Heart left ventricle (tissue), 16 donors: Measurements from ENCODE around the gene THOC5. TPM values are rescaled to one million over a fixed set of nuclear protein-coding genes. Genes with fewer than 3 reads are reported as not detected.
A peak's percentile ranks its signal among the peaks of the same experiment; 100 is the strongest.

Experiments used
- ATAC-seq, 4 donors: fragments of 200-7000 bp; cut with Tn5 transposase; one replicate each; pipeline ENCODE4 v1.9.1; 2020 to 2022; ENCODE audit warnings: moderate library complexity in 4 of 4, mild to moderate bottlenecking in 3 of 4, moderate number of reproducible peaks in 1 of 4
- DNase-seq, 5 donors: peaks; one replicate each; pipeline ENCODE4 v3.0.0-alpha.2; 2020
- H3K27ac ChIP-seq, 12 donors: fragments of 200-600 bp; sonication (generic) in 4 of 12; one replicate each; pipeline versions ENCODE4 v1.5.0 to v1.8.0; 2016 to 2022; ENCODE audit warnings: mild to moderate bottlenecking in 2 of 12
- H3K27me3 ChIP-seq, 9 donors: fragments of 200-600 bp; sonication (generic) in 2 of 9; one replicate each; pipeline versions ENCODE4 v1.5.1 to v1.8.0; 2016 to 2022; ENCODE audit warnings: mild to moderate bottlenecking in 3 of 9
- H3K36me3 ChIP-seq, 9 donors: fragments of 200-600 bp; sonication (generic) in 2 of 9; one replicate each; pipeline versions ENCODE4 v1.5.0 to v1.8.0; 2018 to 2022; ENCODE audit warnings: mild to moderate bottlenecking in 2 of 9
- H3K4me1 ChIP-seq, 12 donors: fragments of 200-600 bp; sonication (generic) in 4 of 12; one replicate each; pipeline versions ENCODE4 v1.5.0 to v1.8.0; 2016 to 2022; ENCODE audit warnings: mild to moderate bottlenecking in 3 of 12
- H3K4me3 ChIP-seq, 12 donors: fragments of 200-600 bp; sonication (generic) in 4 of 12; one replicate each; pipeline versions ENCODE4 v1.5.0 to v1.8.0; 2017 to 2022; ENCODE audit warnings: mild to moderate bottlenecking in 9 of 12, moderate library complexity in 4 of 12
- H3K9me3 ChIP-seq, 12 donors: fragments of 200-600 bp; sonication (generic) in 4 of 12; one replicate each; pipeline versions ENCODE4 v1.5.0 to v1.8.0; 2016 to 2022; ENCODE audit warnings: mild to moderate bottlenecking in 1 of 12
- POLR2A ChIP-seq, 2 donors: fragments of 450-650 bp; IDR thresholded peaks; one replicate each; pipeline ENCODE4 v1.6.1; 2017; ENCODE audit warnings: antibody characterized with exemption in 2 of 2, mild to moderate bottlenecking in 2 of 2, moderate library complexity in 2 of 2
- WGBS, 4 donors: extraction: QIAGEN DNeasy Blood & Tissue Kit in 2 of 4; methylation state at CpG; one replicate each; pipeline versions ENCODE4 v1.1.5 to v1.1.7; 2013 to 2018; 5-methylcytosine and 5-hydroxymethylcytosine counted together
- intact Hi-C, 10 donors: fragments of 100-400 bp; cut with DNase I; formaldehyde crosslinking; loops; one replicate each; pipeline versions ENCODE4 v1.11.1 to v1.14.2; 2022
- polyA plus RNA-seq, 2 donors: library from polyadenylated mRNA; stranded (reverse); fragments of 200-250 nt; gene quantifications; one replicate each; pipeline ENCODE4 v1.2.3, GENCODE V29; 2013
- total RNA-seq, 9 donors: library from RNA; depleted of rRNA in 2 of 9; stranded (reverse); fragments of >200 nt in 2 of 9; fragmentation: NEBNext Ultra II Directional in 3 of 9; extraction: Animal tissue kit (Norgen Biotek cat#: 25700) in 3 of 9; gene quantifications; one replicate each; pipeline versions ENCODE4 v1.1.0 to v1.2.4, GENCODE V29; 2016 to 2023
- TF ChIP-seq, protein P1 (sequence below), 12 donors: fragments of 200-600 bp; sonication (generic) in 4 of 12; IDR thresholded peaks; one replicate each; pipeline versions ENCODE4 v1.5.0 to v1.8.0; 2018 to 2022; ENCODE audit warnings: antibody characterized with exemption in 12 of 12, mild to moderate bottlenecking in 5 of 12
- donor health status: ischemic (EF 13 %, LVEDD 7.1; RV severe dilation, severe dysfunction).
- donor health status: healthy with polysubstance abuse.
- donor health status: DM: no; HTN: yes; CAD: no.
- donor health status: DM: no; HTN: no; CAD: no.
- donor health status: ischemic (EF 25% LVEDD 6.9; RV normal size, moderate dysfunction).
- donor health status: ischemic (EF 25% LVEDD 5.7; RV mildly dilated, moderate dysfunction).
- donor health status: healthy.
- donor health status: DM: yes; HTN: yes; CAD: no.
- donor health status: ischemic (EF 35%, LVEDD 5.7; RV mildly dilated, moderate dysfunction).
- donor health status: nonischemic (EF 11% LVEDD 7.7; RV severe dilation, severe dysfunction).
- donor health status: DM: yes; HTN: yes; CAD: no.
- donor health status: PGD.
- donor health status: ischemic (EF 29% LVEDD 5.4; RV normal size, mild dysfunction).
- donor health status: nonischemic (EF 23%, LVEDD 6.1; RV moderate dilation, normal function).

THOC5 gene
- total and polyA plus RNA-seq, 11 donors: 25.5 to 88.7 (median 40.6) TPM

- no peak overlapping the region for H3K27ac ChIP-seq
- H3K36me3 ChIP-seq: no peaks in the 10 kb centered on the region
- no peaks in the 10 kb centered on the region for H3K9me3 ChIP-seq
- ATAC-seq (no peak), DNase-seq (no peak)
- H3K27me3 ChIP-seq: peaks cover 31 to 76% (median 50%) of the 10 kb centered on the region in 9 donors
- 9 to 16% (median 13%) methylated on average over 15 of the region's 15 CpGs for WGBS, 4 donors
- peaks cover 0 to 21% (median 9%) of the 10 kb centered on the region in 12 donors for H3K4me1 ChIP-seq
- TF ChIP-seq, protein P1, sequence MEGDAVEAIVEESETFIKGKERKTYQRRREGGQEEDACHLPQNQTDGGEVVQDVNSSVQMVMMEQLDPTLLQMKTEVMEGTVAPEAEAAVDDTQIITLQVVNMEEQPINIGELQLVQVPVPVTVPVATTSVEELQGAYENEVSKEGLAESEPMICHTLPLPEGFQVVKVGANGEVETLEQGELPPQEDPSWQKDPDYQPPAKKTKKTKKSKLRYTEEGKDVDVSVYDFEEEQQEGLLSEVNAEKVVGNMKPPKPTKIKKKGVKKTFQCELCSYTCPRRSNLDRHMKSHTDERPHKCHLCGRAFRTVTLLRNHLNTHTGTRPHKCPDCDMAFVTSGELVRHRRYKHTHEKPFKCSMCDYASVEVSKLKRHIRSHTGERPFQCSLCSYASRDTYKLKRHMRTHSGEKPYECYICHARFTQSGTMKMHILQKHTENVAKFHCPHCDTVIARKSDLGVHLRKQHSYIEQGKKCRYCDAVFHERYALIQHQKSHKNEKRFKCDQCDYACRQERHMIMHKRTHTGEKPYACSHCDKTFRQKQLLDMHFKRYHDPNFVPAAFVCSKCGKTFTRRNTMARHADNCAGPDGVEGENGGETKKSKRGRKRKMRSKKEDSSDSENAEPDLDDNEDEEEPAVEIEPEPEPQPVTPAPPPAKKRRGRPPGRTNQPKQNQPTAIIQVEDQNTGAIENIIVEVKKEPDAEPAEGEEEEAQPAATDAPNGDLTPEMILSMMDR (IDR thresholded peaks at IDR 0.05): no peak
- TF ChIP-seq POLR2A (IDR thresholded peaks at IDR 0.05): no peak
- peak overlapping the region in 5 of 12 donors; percentile 20 to 48 (median 34) for H3K4me3 ChIP-seq
- intact Hi-C loops: no loop called here
Observed at GRCh38 chr22:29481265-29482000, 72.1 kb downstream of the THOC5 start.

GRCh38 chr22:29480512-29481264 lies 72.9 kb downstream of the THOC5 start:
- Histone ChIP-seq H3K4me3 (peak overlapping the region in 8 of 12 donors; percentile 1 to 48 (median 31)), H3K27ac (no peak overlapping the region), H3K27me3 (peaks cover 31 to 76% (median 50%) of the 10 kb centered on the region in 9 donors), H3K36me3 (no peaks in the 10 kb centered on the region), H3K4me1 (peaks cover 0 to 21% (median 9%) of the 10 kb centered on the region in 12 donors), H3K9me3 (no peaks in the 10 kb centered on the region)
- DNase-seq (no peak), ATAC-seq (peak in 1 of 4 donors; percentile 48)
- TF ChIP-seq POLR2A (IDR thresholded peaks at IDR 0.05): no peak
- TF ChIP-seq, protein P1 (IDR thresholded peaks at IDR 0.05): peak in 1 of 12 donors; percentile 15
- intact Hi-C loops: no loop called here
- WGBS, 4 donors: 7 to 8% (median 7%) methylated on average over 24 to 107 of the region's 107 CpGs

DNA sequence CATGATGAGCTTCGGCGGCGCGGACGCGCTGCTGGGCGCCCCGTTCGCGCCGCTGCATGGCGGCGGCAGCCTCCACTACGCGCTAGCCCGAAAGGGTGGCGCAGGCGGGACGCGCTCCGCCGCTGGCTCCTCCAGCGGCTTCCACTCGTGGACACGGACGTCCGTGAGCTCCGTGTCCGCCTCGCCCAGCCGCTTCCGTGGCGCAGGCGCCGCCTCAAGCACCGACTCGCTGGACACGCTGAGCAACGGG lies 73.4 kb downstream of the THOC5 start:
- H3K27me3 ChIP-seq: peaks cover 31 to 80% (median 50%) of the 10 kb centered on the region in 9 donors

More for the DNA sequence above, 73.4 kb downstream of the THOC5 start:
- Histone ChIP-seq H3K4me1 (peaks cover 0 to 21% (median 9%) of the 10 kb centered on the region in 12 donors), H3K27ac (no peak overlapping the region), H3K36me3 (no peaks in the 10 kb centered on the region), H3K9me3 (no peaks in the 10 kb centered on the region), H3K4me3 (peak overlapping the region in 9 of 12 donors; percentile 1 to 48 (median 28))
- WGBS, 4 donors: 2 to 9% (median 4%) methylated on average over 7 to 39 of the region's 39 CpGs; no CpG with 5 or more reads in 1 of the 4 donors
- DNase-seq: no peak
- no peak for ATAC-seq
- TF ChIP-seq POLR2A (IDR thresholded peaks at IDR 0.05): no peak
- TF ChIP-seq, protein P1 (IDR thresholded peaks at IDR 0.05): no peak
- intact Hi-C loops: no loop called here
